ENCODE data around the gene KDM1A.

Gene KDM1A

GRCh38 chr1:23092447-23092846 lies 73.2 kb downstream of the KDM1A start:
- H3K36me3 ChIP-seq (ENCODE audit: control insufficient read depth, insufficient read depth, low read length): peaks cover 73% of the 10 kb centered on the region
- no peak overlapping the region for H3K9ac ChIP-seq (ENCODE audit: low read length)
- no peak overlapping the region for H3K27ac ChIP-seq (ENCODE audit: low read depth, low read length)
- H3K9me3 ChIP-seq (ENCODE audit: control insufficient read depth, insufficient read depth, low read depth, low read length): no peaks in the 10 kb centered on the region
- no peak overlapping the region for H3K4me3 ChIP-seq (ENCODE audit: low read depth, low read length)
- no peaks in the 10 kb centered on the region for H3K27me3 ChIP-seq (ENCODE audit: control insufficient read depth, insufficient read depth, low read length)
- no peaks in the 10 kb centered on the region for H3K4me1 ChIP-seq (ENCODE audit: control insufficient read depth, insufficient read depth, low read length)

GRCh38 chr1:23097316-23097715 lies 78.0 kb downstream of the KDM1A start:
- Histone ChIP-seq H3K27ac (ENCODE audit: low read depth, low read length) (no peak overlapping the region), H3K36me3 (ENCODE audit: control insufficient read depth, insufficient read depth, low read length) (peaks cover 28% of the 10 kb centered on the region)

GRCh38 chr1:23098463-23099170 lies 79.3 kb downstream of the KDM1A start:
- Histone ChIP-seq H3K9me3 (ENCODE audit: control insufficient read depth, insufficient read depth, low read depth, low read length) (no peaks in the 10 kb centered on the region), H3K4me3 (ENCODE audit: low read depth, low read length) (no peak overlapping the region), H3K27ac (ENCODE audit: low read depth, low read length) (no peak overlapping the region), H3K9ac (ENCODE audit: low read length) (no peak overlapping the region), H3K36me3 (ENCODE audit: control insufficient read depth, insufficient read depth, low read length) (peaks cover 15% of the 10 kb centered on the region), H3K4me1 (ENCODE audit: control insufficient read depth, insufficient read depth, low read length) (peaks cover 29% of the 10 kb centered on the region), H3K27me3 (ENCODE audit: control insufficient read depth, insufficient read depth, low read length) (no peaks in the 10 kb centered on the region)

More at GRCh38 chr1:23097316-23097715, 78.0 kb downstream of the KDM1A start:
- Histone ChIP-seq H3K9ac (ENCODE audit: low read length) (no peak overlapping the region), H3K4me1 (ENCODE audit: control insufficient read depth, insufficient read depth, low read length) (peaks cover 26% of the 10 kb centered on the region), H3K4me3 (ENCODE audit: low read depth, low read length) (no peak overlapping the region), H3K27me3 (ENCODE audit: control insufficient read depth, insufficient read depth, low read length) (no peaks in the 10 kb centered on the region), H3K9me3 (ENCODE audit: control insufficient read depth, insufficient read depth, low read depth, low read length) (no peaks in the 10 kb centered on the region)

GRCh38 chr1:23099171-23099536 lies 79.9 kb downstream of the KDM1A start:
- Histone ChIP-seq H3K27me3 (ENCODE audit: control insufficient read depth, insufficient read depth, low read length) (no peaks in the 10 kb centered on the region), H3K4me1 (ENCODE audit: control insufficient read depth, insufficient read depth, low read length) (peaks cover 29% of the 10 kb centered on the region), H3K36me3 (ENCODE audit: control insufficient read depth, insufficient read depth, low read length) (peaks cover 10% of the 10 kb centered on the region), H3K9me3 (ENCODE audit: control insufficient read depth, insufficient read depth, low read depth, low read length) (no peaks in the 10 kb centered on the region), H3K27ac (ENCODE audit: low read depth, low read length) (no peak overlapping the region), H3K4me3 (ENCODE audit: low read depth, low read length) (no peak overlapping the region), H3K9ac (ENCODE audit: low read length) (no peak overlapping the region)

GRCh38 chr1:23100074-23100748 lies 80.9 kb downstream of the KDM1A start:
- Histone ChIP-seq H3K9me3 (ENCODE audit: control insufficient read depth, insufficient read depth, low read depth, low read length) (no peaks in the 10 kb centered on the region), H3K27me3 (ENCODE audit: control insufficient read depth, insufficient read depth, low read length) (no peaks in the 10 kb centered on the region), H3K36me3 (ENCODE audit: control insufficient read depth, insufficient read depth, low read length) (0 out of 2 replicates have a peak, but pooled peaks cover 5% of the 10 kb centered on the region), H3K4me3 (ENCODE audit: low read depth, low read length) (no peak overlapping the region), H3K4me1 (ENCODE audit: control insufficient read depth, insufficient read depth, low read length) (peaks cover 29% of the 10 kb centered on the region), H3K27ac (ENCODE audit: low read depth, low read length) (no peak overlapping the region), H3K9ac (ENCODE audit: low read length) (no peak overlapping the region)

GRCh38 chr1:23101101-23101827 lies 82.0 kb downstream of the KDM1A start:
- Histone ChIP-seq H3K27ac (ENCODE audit: low read depth, low read length) (no peak overlapping the region), H3K9ac (ENCODE audit: low read length) (no peak overlapping the region), H3K27me3 (ENCODE audit: control insufficient read depth, insufficient read depth, low read length) (no peaks in the 10 kb centered on the region)

GRCh38 chr1:23101887-23102286 lies 82.6 kb downstream of the KDM1A start:
- no peak overlapping the region for H3K4me3 ChIP-seq (ENCODE audit: low read depth, low read length)
- H3K4me1 ChIP-seq (ENCODE audit: control insufficient read depth, insufficient read depth, low read length): peaks cover 29% of the 10 kb centered on the region
- no peaks in the 10 kb centered on the region for H3K9me3 ChIP-seq (ENCODE audit: control insufficient read depth, insufficient read depth, low read depth, low read length)
- no peak overlapping the region for H3K27ac ChIP-seq (ENCODE audit: low read depth, low read length)
- no peaks in the 10 kb centered on the region for H3K27me3 ChIP-seq (ENCODE audit: control insufficient read depth, insufficient read depth, low read length)
- peaks cover 15% of the 10 kb centered on the region; the same call in 1 of the 2 replicates for H3K36me3 ChIP-seq (ENCODE audit: control insufficient read depth, insufficient read depth, low read length)
- no peak overlapping the region for H3K9ac ChIP-seq (ENCODE audit: low read length)

More at GRCh38 chr1:23101101-23101827, 82.0 kb downstream of the KDM1A start:
- Histone ChIP-seq H3K4me3 (ENCODE audit: low read depth, low read length) (no peak overlapping the region), H3K4me1 (ENCODE audit: control insufficient read depth, insufficient read depth, low read length) (peaks cover 29% of the 10 kb centered on the region), H3K9me3 (ENCODE audit: control insufficient read depth, insufficient read depth, low read depth, low read length) (no peaks in the 10 kb centered on the region), H3K36me3 (ENCODE audit: control insufficient read depth, insufficient read depth, low read length) (peaks cover 9% of the 10 kb centered on the region; the same call in 1 of the 2 replicates)

GRCh38 chr1:23102289-23102688 lies 83.0 kb downstream of the KDM1A start:
- no peaks in the 10 kb centered on the region for H3K9me3 ChIP-seq (ENCODE audit: control insufficient read depth, insufficient read depth, low read depth, low read length)
- peaks cover 15% of the 10 kb centered on the region; the same call in 1 of the 2 replicates for H3K36me3 ChIP-seq (ENCODE audit: control insufficient read depth, insufficient read depth, low read length)
- H3K9ac ChIP-seq (ENCODE audit: low read length): no peak overlapping the region
- H3K27ac ChIP-seq (ENCODE audit: low read depth, low read length): no peak overlapping the region
- H3K27me3 ChIP-seq (ENCODE audit: control insufficient read depth, insufficient read depth, low read length): no peaks in the 10 kb centered on the region
- H3K4me1 ChIP-seq (ENCODE audit: control insufficient read depth, insufficient read depth, low read length): peaks cover 29% of the 10 kb centered on the region
- H3K4me3 ChIP-seq (ENCODE audit: low read depth, low read length): no peak overlapping the region

- Histone ChIP-seq H3K27ac (ENCODE audit: low read depth, low read length) (no peak overlapping the region), H3K36me3 (ENCODE audit: control insufficient read depth, insufficient read depth, low read length) (peaks cover 23% of the 10 kb centered on the region), H3K4me1 (ENCODE audit: control insufficient read depth, insufficient read depth, low read length) (peaks cover 29% of the 10 kb centered on the region), H3K9me3 (ENCODE audit: control insufficient read depth, insufficient read depth, low read depth, low read length) (no peaks in the 10 kb centered on the region), H3K9ac (ENCODE audit: low read length) (no peak overlapping the region), H3K27me3 (ENCODE audit: control insufficient read depth, insufficient read depth, low read length) (no peaks in the 10 kb centered on the region), H3K4me3 (ENCODE audit: low read depth, low read length) (no peak overlapping the region)
Observed at GRCh38 chr1:23103001-23103889, 84.0 kb downstream of the KDM1A start.

- peaks cover 10% of the 10 kb centered on the region for H3K4me1 ChIP-seq (ENCODE audit: control insufficient read depth, insufficient read depth, low read length)
- peaks cover 34% of the 10 kb centered on the region for H3K36me3 ChIP-seq (ENCODE audit: control insufficient read depth, insufficient read depth, low read length)
- H3K4me3 ChIP-seq (ENCODE audit: low read depth, low read length): no peak overlapping the region
- no peaks in the 10 kb centered on the region for H3K27me3 ChIP-seq (ENCODE audit: control insufficient read depth, insufficient read depth, low read length)
- H3K9ac ChIP-seq (ENCODE audit: low read length): no peak overlapping the region
- H3K9me3 ChIP-seq (ENCODE audit: control insufficient read depth, insufficient read depth, low read depth, low read length): no peaks in the 10 kb centered on the region
- no peak overlapping the region for H3K27ac ChIP-seq (ENCODE audit: low read depth, low read length)
Observed at GRCh38 chr1:23108918-23109533, 89.8 kb downstream of the KDM1A start.
